Measurements from ENCODE around the gene XPO6.

Gene XPO6

GRCh38 chr16:28184625-28185024 lies 27.1 kb downstream of the XPO6 start:
- DNase-seq (ENCODE audit: low spot score): no peak

DNA sequence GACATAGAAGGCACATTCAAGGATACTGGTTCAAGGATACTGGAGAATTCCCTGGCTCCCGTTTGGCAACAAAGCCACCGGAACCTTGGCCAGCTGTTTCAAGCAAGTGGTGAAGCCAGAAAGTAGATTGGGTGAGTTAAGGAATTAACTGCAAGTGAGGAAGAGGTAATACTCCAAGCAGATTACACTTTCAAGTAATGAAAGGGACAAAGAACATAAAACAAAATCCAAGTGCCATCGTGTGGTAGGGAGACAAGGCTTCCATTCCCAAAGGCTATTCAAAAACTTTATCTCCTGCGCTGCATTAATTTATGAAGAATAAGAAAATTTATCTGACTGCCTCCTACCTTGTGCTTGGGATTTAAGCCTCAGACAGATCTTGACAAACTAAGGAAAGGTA lies 27.8 kb downstream of the XPO6 start:
- DNase-seq (ENCODE audit: low spot score): no peak

DNA sequence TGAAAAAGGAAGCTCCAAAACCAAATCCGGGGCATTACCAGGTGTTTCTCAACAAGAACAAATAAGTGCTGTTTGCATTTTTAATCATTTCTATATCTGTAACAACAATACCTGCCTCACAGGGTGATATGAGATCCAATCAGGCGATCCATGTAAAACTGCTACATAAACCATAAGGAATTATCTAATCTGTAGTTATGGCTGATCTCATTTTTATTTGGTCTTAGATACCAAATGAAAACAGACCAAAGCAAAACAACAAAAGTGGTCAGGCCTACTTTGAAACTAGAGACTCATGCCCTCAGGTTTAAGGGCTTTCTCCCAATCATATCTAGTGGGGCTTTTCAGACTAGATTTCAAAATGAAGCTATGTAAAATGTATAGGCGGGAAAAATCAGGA lies 28.3 kb downstream of the XPO6 start:
- no peak for DNase-seq (ENCODE audit: low spot score)

GRCh38 chr16:28182801-28183200 lies 29.0 kb downstream of the XPO6 start:
- no peak for DNase-seq (ENCODE audit: low spot score)

DNA sequence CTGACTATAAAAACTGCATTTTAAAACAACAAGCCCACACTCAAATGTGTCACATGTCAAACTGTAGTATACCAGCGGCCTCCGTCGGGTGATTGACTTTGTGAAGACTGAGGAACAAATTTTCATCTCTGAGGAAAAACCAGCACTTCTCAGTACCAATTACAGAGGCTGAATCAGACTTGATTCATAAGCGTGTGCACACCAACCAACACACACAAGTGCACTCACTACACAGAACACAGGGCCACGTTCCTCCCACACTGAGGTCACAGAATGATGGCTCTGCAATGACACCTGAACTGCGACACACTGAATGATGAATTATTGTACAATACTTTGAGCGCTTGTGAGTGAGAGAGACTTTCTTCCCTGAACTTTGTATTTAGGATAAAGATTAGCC lies 29.6 kb downstream of the XPO6 start:
- no peak for DNase-seq (ENCODE audit: low spot score)

DNA sequence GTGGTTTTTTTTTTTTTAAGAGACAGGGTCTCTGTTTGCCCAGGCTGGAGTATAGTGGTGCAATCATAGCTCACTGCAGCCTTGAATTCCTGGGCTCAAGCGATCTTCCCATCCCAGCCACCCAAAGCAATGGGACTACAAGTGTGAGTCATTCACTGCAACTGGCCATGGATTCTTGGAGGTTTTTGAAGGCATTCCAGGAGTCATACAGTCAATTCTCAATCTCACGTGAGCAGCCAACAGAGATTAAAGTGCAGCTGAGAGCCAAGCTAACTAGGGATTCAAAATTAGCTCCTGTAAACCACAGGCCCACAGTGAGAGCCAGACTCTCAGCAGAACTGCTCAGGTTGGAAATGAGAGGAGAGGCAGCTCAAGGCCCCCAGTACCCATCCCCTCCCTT lies 30.2 kb downstream of the XPO6 start:
- no peak for DNase-seq (ENCODE audit: low spot score)

DNA sequence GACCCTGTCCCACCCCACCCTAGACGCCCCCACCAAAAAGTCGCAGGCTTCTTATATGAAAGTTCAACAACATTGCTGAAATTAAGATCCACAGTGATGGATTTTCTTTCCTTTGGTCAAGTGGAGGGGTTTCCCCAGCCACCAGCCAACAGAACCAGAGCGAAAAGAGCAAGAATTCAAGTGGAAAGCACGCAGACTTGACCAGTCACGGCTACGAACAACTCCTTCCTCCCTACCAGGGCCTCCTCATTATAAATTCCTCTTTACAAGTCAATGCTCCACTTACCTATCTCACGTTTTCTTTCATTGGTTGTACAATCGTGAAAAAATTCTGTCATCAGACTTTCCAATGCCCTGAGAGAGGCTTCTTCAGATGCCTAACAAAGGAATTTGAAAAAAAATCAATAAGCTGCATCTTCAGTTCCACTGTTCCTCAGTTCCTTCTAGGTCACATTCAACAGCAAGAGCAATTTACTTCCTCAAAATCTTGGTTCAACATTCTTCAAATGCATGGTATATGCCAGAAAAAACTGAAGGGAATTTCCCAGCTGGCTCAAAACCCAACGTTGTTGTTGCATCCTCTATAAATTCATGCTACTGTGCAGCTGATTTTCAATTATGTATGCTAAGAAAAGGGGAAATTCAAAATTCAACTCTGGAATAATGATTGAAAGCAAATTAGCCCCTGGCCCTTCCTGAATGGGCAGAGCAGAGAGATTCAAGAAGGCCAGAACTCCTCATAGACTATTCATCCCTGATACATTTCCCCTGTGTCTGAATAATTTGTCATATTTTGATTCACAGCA lies 30.9 kb downstream of the XPO6 start:
- DNase-seq (ENCODE audit: low spot score): peak; percentile 26

DNA sequence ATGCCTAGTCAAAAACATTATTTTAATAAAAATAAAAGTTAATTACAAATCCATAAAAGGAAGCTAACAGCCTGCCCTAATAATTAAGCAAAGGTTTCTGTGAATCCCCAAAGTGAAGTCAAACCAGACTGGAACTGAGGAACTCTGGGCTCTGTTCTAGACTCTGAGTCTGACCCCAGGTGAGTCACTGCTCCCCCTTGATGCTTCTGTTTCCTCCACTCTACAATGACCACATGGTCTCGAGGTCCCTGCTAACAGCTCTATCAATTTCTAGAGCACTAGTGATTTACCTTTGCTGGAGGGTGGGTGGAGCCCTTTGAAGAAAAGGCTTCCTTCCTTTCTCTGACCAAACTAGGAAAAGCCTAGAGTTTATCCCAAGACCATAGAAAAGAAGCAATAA lies 32.4 kb downstream of the XPO6 start:
- DNase-seq (ENCODE audit: low spot score): no peak

GRCh38 chr16:28175715-28176114 lies 36.0 kb downstream of the XPO6 start:
- DNase-seq (ENCODE audit: low spot score): no peak

- DNase-seq (ENCODE audit: low spot score): no peak
Measured at GRCh38 chr16:28172336-28172735, 39.4 kb downstream of the XPO6 start.

- DNase-seq (ENCODE audit: low spot score): no peak
Measured at GRCh38 chr16:28171816-28172215, 39.9 kb downstream of the XPO6 start.

- no peak for DNase-seq (ENCODE audit: low spot score)
Measured at GRCh38 chr16:28168991-28169554, 42.7 kb downstream of the XPO6 start.

DNA sequence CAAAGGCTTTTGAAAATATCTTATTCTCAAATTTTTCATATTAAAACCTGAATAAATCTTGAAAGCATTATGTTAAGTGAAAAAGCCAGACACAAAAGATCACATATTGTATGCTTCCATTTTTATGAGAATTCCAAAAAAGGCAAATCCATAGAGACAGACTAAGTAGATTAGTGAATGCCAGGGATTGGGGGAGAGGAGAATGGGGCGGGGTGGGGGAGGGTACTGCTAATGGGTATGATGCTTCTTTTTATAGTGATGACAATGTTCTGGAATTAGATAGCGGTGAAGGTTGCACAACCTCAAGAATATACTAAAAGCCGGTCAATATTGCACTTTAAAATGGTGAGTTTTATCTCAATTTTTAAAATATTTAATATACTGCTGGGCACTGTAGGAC lies 44.0 kb downstream of the XPO6 start:
- DNase-seq (ENCODE audit: low spot score): no peak

DNA sequence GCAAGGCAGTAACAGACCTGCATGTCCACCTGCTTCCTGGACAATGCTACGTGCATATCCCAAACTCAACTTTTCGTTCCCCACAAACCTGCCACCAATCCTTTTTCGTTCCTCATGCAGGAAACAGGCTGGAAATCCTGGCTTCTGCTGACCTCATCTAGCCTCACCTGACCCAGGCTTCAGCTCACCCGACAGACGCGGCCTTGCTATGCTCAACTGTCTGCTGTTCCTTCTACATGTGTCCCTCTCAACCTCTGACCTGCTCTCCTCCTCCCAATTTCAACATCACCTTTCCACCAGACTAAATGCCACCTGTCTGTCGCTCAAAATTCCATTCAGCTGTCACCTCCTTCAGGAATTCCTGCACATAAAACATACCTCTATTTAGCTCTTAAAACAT lies 44.5 kb downstream of the XPO6 start:
- DNase-seq (ENCODE audit: low spot score): no peak

DNA sequence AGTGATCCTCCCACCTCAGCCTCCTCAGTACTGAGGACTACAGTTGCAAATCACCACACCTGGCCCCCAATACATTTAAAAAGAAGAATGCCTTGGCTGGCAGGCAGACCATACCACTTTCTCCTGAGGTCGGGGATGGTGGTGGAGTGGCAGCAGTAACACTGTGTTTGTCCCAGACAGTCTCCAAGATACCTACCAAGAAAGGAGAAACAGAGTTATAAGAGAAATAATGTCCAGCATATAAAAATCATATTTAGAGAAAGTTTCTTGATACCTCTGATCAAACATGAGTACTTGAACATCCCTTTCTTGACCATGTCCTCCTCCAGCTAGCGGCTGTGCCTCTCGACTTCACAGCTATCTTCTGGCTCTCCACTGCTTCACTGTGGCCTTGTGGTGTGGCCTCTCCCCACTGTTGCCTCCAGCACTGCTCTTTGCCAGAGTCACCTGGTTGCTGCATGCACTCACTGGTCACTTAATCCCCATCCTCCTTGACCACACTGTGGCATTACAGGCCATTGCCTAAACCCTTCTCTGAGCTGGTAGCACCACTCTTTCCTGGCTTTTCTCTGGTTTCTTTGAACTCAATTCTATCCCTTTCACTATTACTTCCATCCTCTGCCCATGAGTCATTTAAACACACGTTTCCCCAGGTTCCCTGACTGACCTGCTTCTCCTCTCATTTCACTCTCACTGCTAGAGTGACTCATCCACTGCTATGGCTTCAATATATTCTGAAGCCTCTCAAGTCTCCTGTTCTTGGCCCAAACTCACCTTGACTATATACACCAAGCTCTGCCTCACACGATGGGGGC lies 45.2 kb downstream of the XPO6 start:
- no peak for DNase-seq (ENCODE audit: low spot score)

GRCh38 chr16:28165598-28165997 lies 46.2 kb downstream of the XPO6 start:
- DNase-seq (ENCODE audit: low spot score): no peak

DNA sequence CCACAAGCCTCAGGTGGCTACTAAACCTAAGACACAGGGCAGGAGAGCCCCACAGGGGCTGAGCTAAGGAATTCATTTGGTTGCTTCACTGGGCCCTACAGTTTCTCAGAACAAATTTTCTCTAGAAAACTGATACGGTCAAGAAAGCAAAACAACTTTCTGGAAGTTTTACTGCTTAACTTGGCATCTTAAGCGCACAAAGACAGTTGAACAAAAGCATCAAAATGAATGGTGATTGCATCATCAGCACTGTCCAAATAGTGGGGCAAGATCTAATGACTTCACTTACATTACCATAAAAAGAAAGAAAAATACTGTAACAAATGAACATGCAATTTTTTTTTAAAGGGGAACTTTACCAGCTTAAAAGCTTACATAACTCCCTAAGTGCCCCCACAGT lies 47.6 kb downstream of the XPO6 start:
- DNase-seq (ENCODE audit: low spot score): no peak

GRCh38 chr16:28163699-28164098 lies 48.1 kb downstream of the XPO6 start:
- DNase-seq (ENCODE audit: low spot score): no peak

DNA sequence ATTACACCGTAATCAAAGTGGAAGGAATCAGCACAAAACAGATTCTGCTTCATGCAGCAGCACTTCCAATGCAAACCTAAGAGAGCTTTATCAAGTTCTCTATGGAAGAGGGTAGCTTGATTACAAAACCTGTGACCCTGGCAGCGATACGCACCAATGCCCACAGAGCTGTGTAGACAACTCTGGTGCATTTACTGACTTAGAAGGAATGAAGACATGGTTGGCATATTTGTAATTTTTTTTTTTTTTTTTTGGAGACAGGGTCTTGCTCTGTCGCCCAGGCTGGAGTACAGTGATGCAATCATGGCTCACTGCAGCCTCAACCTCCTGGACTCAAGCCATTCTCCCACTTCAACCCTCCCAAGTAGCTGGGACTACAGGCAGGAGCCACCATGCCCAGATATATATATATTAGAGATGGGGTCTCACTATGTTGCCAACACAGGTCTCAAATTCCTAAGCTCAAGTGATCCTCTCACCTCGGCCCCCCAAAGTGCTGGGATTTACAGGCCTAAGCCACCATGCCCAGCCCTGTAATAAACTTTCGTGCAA lies 49.4 kb downstream of the XPO6 start:
- no peak for DNase-seq (ENCODE audit: low spot score)

GRCh38 chr16:28161626-28162025 lies 50.1 kb downstream of the XPO6 start:
- DNase-seq (ENCODE audit: low spot score): no peak

DNA sequence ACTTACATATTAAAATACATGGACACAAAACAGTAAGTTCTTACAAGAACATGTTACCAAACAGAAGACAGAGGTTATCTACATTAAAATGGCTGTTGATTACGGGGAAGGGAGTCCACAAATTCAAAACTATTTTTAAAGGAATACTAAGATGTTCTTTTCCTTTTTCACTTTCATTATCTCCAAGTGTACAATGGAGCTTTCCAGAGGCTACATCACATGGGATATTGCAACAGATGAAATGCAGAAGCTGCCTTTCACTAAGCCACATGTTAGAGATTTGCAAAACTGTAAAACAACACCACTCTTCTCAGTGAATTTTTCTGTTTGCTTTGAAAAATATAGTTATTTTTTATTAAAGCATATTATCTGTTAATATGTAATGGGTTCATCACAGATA lies 53.6 kb downstream of the XPO6 start:
- peak; percentile 37 for DNase-seq (ENCODE audit: low spot score)

DNA sequence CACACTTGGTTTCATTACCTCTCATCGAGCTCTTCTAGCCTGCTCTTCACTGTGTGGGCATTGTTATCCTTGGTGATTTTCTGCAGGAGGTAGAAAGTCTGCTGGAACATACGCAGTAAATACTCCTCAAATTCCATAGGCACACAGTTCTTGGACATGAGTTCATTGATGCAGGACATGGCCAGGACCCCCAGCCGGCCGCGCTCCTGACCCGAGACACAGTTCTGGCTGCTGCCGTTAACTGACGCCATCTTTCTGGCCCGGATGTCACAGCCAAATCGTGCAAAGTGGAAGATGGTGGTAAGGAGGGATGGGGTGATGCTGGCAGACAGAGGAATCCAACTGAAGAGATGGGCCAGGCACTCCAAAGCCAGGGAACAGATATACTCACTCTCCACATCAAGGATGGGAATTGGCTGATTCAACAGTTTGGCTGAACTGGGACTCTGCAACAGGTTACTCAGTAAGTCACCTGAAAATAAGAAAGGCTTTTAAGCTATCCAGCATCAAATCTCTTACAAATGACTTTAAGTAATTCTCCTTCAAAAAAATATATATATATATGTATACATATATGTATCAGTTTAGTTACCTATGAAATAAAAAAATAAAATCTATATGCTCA lies 55.6 kb downstream of the XPO6 start:
- DNase-seq (ENCODE audit: low spot score): no peak

All from globus pallidus (tissue), 1 donor.